ENCODE results near the gene EMILIN1.

DNA sequence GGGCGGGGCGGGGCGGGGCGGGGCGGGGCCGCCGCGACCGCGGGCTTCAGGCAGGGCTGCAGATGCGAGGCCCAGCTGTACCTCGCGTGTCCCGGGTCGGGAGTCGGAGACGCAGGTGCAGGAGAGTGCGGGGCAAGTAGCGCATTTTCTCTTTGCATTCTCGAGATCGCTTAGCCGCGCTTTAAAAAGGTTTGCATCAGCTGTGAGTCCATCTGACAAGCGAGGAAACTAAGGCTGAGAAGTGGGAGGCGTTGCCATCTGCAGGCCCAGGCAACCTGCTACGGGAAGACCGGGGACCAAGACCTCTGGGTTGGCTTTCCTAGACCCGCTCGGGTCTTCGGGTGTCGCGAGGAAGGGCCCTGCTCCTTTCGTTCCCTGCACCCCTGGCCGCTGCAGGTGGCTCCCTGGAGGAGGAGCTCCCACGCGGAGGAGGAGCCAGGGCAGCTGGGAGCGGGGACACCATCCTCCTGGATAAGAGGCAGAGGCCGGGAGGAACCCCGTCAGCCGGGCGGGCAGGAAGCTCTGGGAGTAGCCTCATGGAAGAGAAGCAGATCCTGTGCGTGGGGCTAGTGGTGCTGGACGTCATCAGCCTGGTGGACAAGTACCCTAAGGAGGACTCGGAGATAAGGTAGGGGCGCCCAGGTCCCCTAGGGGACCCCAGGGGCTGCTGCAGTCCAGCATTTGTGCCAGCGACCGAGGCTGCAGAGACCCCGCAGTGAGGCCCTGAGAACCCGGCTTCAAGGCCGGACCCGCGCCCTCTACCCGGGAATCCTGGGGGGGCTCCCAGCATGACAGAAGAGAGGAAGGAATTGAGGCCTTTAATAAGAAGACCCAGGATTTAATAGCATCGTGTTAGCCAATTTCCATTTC is 8.5 kb downstream of the EMILIN1 start, which contains the start of gene KHK:
- TF ChIP-seq, protein P1, sequence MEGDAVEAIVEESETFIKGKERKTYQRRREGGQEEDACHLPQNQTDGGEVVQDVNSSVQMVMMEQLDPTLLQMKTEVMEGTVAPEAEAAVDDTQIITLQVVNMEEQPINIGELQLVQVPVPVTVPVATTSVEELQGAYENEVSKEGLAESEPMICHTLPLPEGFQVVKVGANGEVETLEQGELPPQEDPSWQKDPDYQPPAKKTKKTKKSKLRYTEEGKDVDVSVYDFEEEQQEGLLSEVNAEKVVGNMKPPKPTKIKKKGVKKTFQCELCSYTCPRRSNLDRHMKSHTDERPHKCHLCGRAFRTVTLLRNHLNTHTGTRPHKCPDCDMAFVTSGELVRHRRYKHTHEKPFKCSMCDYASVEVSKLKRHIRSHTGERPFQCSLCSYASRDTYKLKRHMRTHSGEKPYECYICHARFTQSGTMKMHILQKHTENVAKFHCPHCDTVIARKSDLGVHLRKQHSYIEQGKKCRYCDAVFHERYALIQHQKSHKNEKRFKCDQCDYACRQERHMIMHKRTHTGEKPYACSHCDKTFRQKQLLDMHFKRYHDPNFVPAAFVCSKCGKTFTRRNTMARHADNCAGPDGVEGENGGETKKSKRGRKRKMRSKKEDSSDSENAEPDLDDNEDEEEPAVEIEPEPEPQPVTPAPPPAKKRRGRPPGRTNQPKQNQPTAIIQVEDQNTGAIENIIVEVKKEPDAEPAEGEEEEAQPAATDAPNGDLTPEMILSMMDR (IDR thresholded peaks at IDR 0.05): no peak
- TF ChIP-seq POLR2A (IDR thresholded peaks at IDR 0.05): no peak
